Prostate gland (tissue), 2 donors: ENCODE measurements around the gene FGFBP1.

ENCODE experiments used
- CTCF ChIP-seq, 4 experiments: fragments of 200-600 bp in 2 of 4; fragments of 450-650 bp in 2 of 4; sonication (generic) in 2 of 4; IDR thresholded peaks; 1 replicate in 3 of 4; 2 replicates in 1 of 4; pipeline ENCODE4 v1.5.1; 2016 to 2019; ENCODE audit warnings: antibody characterized with exemption in 4 of 4, mild to moderate bottlenecking in 2 of 4, moderate library complexity in 2 of 4
- POLR2A ChIP-seq: fragments of 450-650 bp; IDR thresholded peaks from one replicate; pipeline ENCODE4 v1.6.1; 2016; ENCODE audit warnings: antibody characterized with exemption, mild to moderate bottlenecking
- POLR2AphosphoS5 ChIP-seq: sonication (generic); formaldehyde crosslinking; IDR thresholded peaks from one replicate; pipeline ENCODE4 v1.6.1; 2017; ENCODE audit warnings: antibody characterized with exemption

GRCh38 chr4:15930314-15930713 is 8.2 kb downstream of the FGFBP1 start:
- TF ChIP-seq POLR2A = no peak
- no peak for TF ChIP-seq CTCF (IDR thresholded peaks at IDR 0.05)
- no peak for TF ChIP-seq POLR2AphosphoS5
